Neural cell (in vitro differentiated cells): Measurements from ENCODE around the gene CTBP2.

Source experiments
- EZH2 ChIP-seq: fragments of 200-600, 300-800 bp; shearing (Covaris generic), sonication (generic); IDR thresholded peaks from 2 replicates; pipeline ENCODE4 v1.6.1; 2014; ENCODE audit warnings: antibody characterized with exemption, low read length, borderline replicate concordance, mild to moderate bottlenecking; ENCODE audit not compliant: insufficient read depth, poor library complexity, severe bottlenecking
- POLR2AphosphoS5 ChIP-seq: IDR thresholded peaks from 2 replicates; pipeline ENCODE4 v1.6.1; 2012
- SMC3 ChIP-seq: fragments of 450-650 bp; conservative IDR thresholded peaks from 2 replicates; pipeline ENCODE4 v1.6.1; 2014; ENCODE audit warnings: antibody characterized with exemption, mild to moderate bottlenecking, moderate library complexity; ENCODE audit not compliant: poor library complexity
- TAF1 ChIP-seq: IDR thresholded peaks from 2 replicates; pipeline ENCODE4 v1.6.1; 2012; ENCODE audit warnings: low read depth
- TF ChIP-seq, protein P1 (sequence below): fragments of 450-650 bp; IDR thresholded peaks from 2 replicates; pipeline ENCODE4 v1.5.1; 2014; ENCODE audit warnings: antibody characterized with exemption, mild to moderate bottlenecking, moderate library complexity; ENCODE audit not compliant: poor library complexity, severe bottlenecking
- TF ChIP-seq, protein P2 (sequence below): IDR thresholded peaks from 2 replicates; pipeline ENCODE4 v1.6.1; 2012; ENCODE audit warnings: borderline replicate concordance

GRCh38 chr10:125084614-125085257, 75.6 kb downstream of the CTBP2 start:
- TF ChIP-seq SMC3 = no peak
- TF ChIP-seq, protein P1, sequence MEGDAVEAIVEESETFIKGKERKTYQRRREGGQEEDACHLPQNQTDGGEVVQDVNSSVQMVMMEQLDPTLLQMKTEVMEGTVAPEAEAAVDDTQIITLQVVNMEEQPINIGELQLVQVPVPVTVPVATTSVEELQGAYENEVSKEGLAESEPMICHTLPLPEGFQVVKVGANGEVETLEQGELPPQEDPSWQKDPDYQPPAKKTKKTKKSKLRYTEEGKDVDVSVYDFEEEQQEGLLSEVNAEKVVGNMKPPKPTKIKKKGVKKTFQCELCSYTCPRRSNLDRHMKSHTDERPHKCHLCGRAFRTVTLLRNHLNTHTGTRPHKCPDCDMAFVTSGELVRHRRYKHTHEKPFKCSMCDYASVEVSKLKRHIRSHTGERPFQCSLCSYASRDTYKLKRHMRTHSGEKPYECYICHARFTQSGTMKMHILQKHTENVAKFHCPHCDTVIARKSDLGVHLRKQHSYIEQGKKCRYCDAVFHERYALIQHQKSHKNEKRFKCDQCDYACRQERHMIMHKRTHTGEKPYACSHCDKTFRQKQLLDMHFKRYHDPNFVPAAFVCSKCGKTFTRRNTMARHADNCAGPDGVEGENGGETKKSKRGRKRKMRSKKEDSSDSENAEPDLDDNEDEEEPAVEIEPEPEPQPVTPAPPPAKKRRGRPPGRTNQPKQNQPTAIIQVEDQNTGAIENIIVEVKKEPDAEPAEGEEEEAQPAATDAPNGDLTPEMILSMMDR = no peak
- no peak for TF ChIP-seq POLR2AphosphoS5
- no peak for TF ChIP-seq EZH2
- TF ChIP-seq TAF1 = no peak
- TF ChIP-seq, protein P2, sequence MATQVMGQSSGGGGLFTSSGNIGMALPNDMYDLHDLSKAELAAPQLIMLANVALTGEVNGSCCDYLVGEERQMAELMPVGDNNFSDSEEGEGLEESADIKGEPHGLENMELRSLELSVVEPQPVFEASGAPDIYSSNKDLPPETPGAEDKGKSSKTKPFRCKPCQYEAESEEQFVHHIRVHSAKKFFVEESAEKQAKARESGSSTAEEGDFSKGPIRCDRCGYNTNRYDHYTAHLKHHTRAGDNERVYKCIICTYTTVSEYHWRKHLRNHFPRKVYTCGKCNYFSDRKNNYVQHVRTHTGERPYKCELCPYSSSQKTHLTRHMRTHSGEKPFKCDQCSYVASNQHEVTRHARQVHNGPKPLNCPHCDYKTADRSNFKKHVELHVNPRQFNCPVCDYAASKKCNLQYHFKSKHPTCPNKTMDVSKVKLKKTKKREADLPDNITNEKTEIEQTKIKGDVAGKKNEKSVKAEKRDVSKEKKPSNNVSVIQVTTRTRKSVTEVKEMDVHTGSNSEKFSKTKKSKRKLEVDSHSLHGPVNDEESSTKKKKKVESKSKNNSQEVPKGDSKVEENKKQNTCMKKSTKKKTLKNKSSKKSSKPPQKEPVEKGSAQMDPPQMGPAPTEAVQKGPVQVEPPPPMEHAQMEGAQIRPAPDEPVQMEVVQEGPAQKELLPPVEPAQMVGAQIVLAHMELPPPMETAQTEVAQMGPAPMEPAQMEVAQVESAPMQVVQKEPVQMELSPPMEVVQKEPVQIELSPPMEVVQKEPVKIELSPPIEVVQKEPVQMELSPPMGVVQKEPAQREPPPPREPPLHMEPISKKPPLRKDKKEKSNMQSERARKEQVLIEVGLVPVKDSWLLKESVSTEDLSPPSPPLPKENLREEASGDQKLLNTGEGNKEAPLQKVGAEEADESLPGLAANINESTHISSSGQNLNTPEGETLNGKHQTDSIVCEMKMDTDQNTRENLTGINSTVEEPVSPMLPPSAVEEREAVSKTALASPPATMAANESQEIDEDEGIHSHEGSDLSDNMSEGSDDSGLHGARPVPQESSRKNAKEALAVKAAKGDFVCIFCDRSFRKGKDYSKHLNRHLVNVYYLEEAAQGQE = no peak
